Measurements from ENCODE around the gene MGAT5. TPM values are rescaled to one million over a fixed set of nuclear protein-coding genes. Genes with fewer than 3 reads are reported as not detected.

The MGAT5 gene
- total and polyA plus RNA-seq, 4 donors = 6.1 to 49.7 (median 22.1) TPM

GRCh38 chr2:134304394-134305108 lies 50.7 kb downstream of the MGAT5 start:
- no peaks in the 10 kb centered on the region for H3K36me3 ChIP-seq (ENCODE audit: control insufficient read depth in 1 of 2, insufficient read depth in 2 of 2, low read length in 1 of 2)
- no peak overlapping the region for H3K4me3 ChIP-seq (ENCODE audit: low read length in 2 of 2)
- no peaks in the 10 kb centered on the region for H3K27me3 ChIP-seq (ENCODE audit: control insufficient read depth in 1 of 2, insufficient read depth in 2 of 2, low read length in 1 of 2)
- no peaks in the 10 kb centered on the region for H3K9me3 ChIP-seq (ENCODE audit: control insufficient read depth, low read length)
- intact Hi-C loops (cut with DNase I) = no loop called here
- H3K27ac ChIP-seq (ENCODE audit: low read depth in 1 of 2, low read length in 2 of 2) = no peak overlapping the region
- WGBS, 2 donors = 35 to 38% methylated on average over 3 of the region's 3 CpGs
- H3K4me1 ChIP-seq (ENCODE audit: control insufficient read depth in 1 of 2, insufficient read depth in 2 of 2, low read length in 2 of 2) = peaks cover 4 to 7% of the 10 kb centered on the region in 2 donors
- no peak for DNase-seq
- ATAC-seq (ENCODE audit: low FRiP score) = no peak

GRCh38 chr2:134305109-134305491 lies 51.2 kb downstream of the MGAT5 start:
- H3K4me3 ChIP-seq (ENCODE audit: low read length in 2 of 2) = no peak overlapping the region
- WGBS, 2 donors = 89 to 95% methylated on average over 5 of the region's 5 CpGs
- H3K4me1 ChIP-seq (ENCODE audit: control insufficient read depth in 1 of 2, insufficient read depth in 2 of 2, low read length in 2 of 2) = peaks cover 6 to 7% of the 10 kb centered on the region in 2 donors
- H3K36me3 ChIP-seq (ENCODE audit: control insufficient read depth in 1 of 2, insufficient read depth in 2 of 2, low read length in 1 of 2) = no peaks in the 10 kb centered on the region
- H3K27ac ChIP-seq (ENCODE audit: low read depth in 1 of 2, low read length in 2 of 2) = no peak overlapping the region
- H3K9me3 ChIP-seq (ENCODE audit: control insufficient read depth, low read length) = no peaks in the 10 kb centered on the region
- DNase-seq (no peak), ATAC-seq (ENCODE audit: low FRiP score) (no peak)
- intact Hi-C loops (cut with DNase I) = no loop called here
- H3K27me3 ChIP-seq (ENCODE audit: control insufficient read depth in 1 of 2, insufficient read depth in 2 of 2, low read length in 1 of 2) = no peaks in the 10 kb centered on the region

GRCh38 chr2:134306521-134306920 lies 52.6 kb downstream of the MGAT5 start:
- H3K4me3 ChIP-seq (ENCODE audit: low read length in 2 of 2) = no peak overlapping the region
- H3K4me1 ChIP-seq (ENCODE audit: control insufficient read depth in 1 of 2, insufficient read depth in 2 of 2, low read length in 2 of 2) = peaks cover 5 to 7% of the 10 kb centered on the region in 2 donors
- no peak overlapping the region for H3K27ac ChIP-seq (ENCODE audit: low read depth in 1 of 2, low read length in 2 of 2)
- no peaks in the 10 kb centered on the region for H3K9me3 ChIP-seq (ENCODE audit: control insufficient read depth, low read length)
- no peaks in the 10 kb centered on the region for H3K27me3 ChIP-seq (ENCODE audit: control insufficient read depth in 1 of 2, insufficient read depth in 2 of 2, low read length in 1 of 2)
- DNase-seq (no peak), ATAC-seq (ENCODE audit: low FRiP score) (no peak)
- 96 to 99% methylated on average over 2 of the region's 2 CpGs for WGBS, 2 donors
- intact Hi-C loops (cut with DNase I) = no loop called here
- H3K36me3 ChIP-seq (ENCODE audit: control insufficient read depth in 1 of 2, insufficient read depth in 2 of 2, low read length in 1 of 2) = no peaks in the 10 kb centered on the region

GRCh38 chr2:134307334-134307733 lies 53.5 kb downstream of the MGAT5 start:
- Histone ChIP-seq H3K36me3 (ENCODE audit: control insufficient read depth in 1 of 2, insufficient read depth in 2 of 2, low read length in 1 of 2) (no peaks in the 10 kb centered on the region), H3K4me3 (ENCODE audit: low read length in 2 of 2) (no peak overlapping the region), H3K4me1 (ENCODE audit: control insufficient read depth in 1 of 2, insufficient read depth in 2 of 2, low read length in 2 of 2) (peaks cover 0 to 5% of the 10 kb centered on the region in 2 donors), H3K27me3 (ENCODE audit: control insufficient read depth in 1 of 2, insufficient read depth in 2 of 2, low read length in 1 of 2) (no peaks in the 10 kb centered on the region), H3K27ac (ENCODE audit: low read depth in 1 of 2, low read length in 2 of 2) (no peak overlapping the region), H3K9me3 (ENCODE audit: control insufficient read depth, low read length) (no peaks in the 10 kb centered on the region)
- ATAC-seq (ENCODE audit: low FRiP score) (no peak), DNase-seq (no peak)
- intact Hi-C loops (cut with DNase I) = no loop called here
- 59 to 62% methylated on average over 5 of the region's 5 CpGs for WGBS, 2 donors

- no peak for ATAC-seq (ENCODE audit: low FRiP score)
- no peaks in the 10 kb centered on the region for H3K36me3 ChIP-seq (ENCODE audit: control insufficient read depth in 1 of 2, insufficient read depth in 2 of 2, low read length in 1 of 2)
These were observed 54.9 kb downstream of the MGAT5 start for GRCh38 chr2:134308474-134309385.

GRCh38 chr2:134310107-134311079 lies 56.5 kb downstream of the MGAT5 start:
- intact Hi-C loops (cut with DNase I) = no loop called here
- WGBS, 2 donors = 25 to 30% methylated on average over 3 of the region's 3 CpGs
- ATAC-seq (ENCODE audit: low FRiP score) (peak; percentile 71), DNase-seq (peak; percentile 74 to 79)
- no peaks in the 10 kb centered on the region for H3K9me3 ChIP-seq (ENCODE audit: control insufficient read depth, low read length)
- H3K27me3 ChIP-seq (ENCODE audit: control insufficient read depth in 1 of 2, insufficient read depth in 2 of 2, low read length in 1 of 2) = no peaks in the 10 kb centered on the region
- no peaks in the 10 kb centered on the region for H3K36me3 ChIP-seq (ENCODE audit: control insufficient read depth in 1 of 2, insufficient read depth in 2 of 2, low read length in 1 of 2)
- no peak overlapping the region for H3K4me3 ChIP-seq (ENCODE audit: low read length in 2 of 2)
- H3K27ac ChIP-seq (ENCODE audit: low read depth in 1 of 2, low read length in 2 of 2) = no peak overlapping the region
- peaks cover 0 to 5% of the 10 kb centered on the region in 2 donors for H3K4me1 ChIP-seq (ENCODE audit: control insufficient read depth in 1 of 2, insufficient read depth in 2 of 2, low read length in 2 of 2)

More at GRCh38 chr2:134308474-134309385, 54.9 kb downstream of the MGAT5 start:
- Histone ChIP-seq H3K4me3 (ENCODE audit: low read length in 2 of 2) (no peak overlapping the region), H3K9me3 (ENCODE audit: control insufficient read depth, low read length) (no peaks in the 10 kb centered on the region), H3K4me1 (ENCODE audit: control insufficient read depth in 1 of 2, insufficient read depth in 2 of 2, low read length in 2 of 2) (peaks cover 0 to 5% of the 10 kb centered on the region in 2 donors), H3K27me3 (ENCODE audit: control insufficient read depth in 1 of 2, insufficient read depth in 2 of 2, low read length in 1 of 2) (no peaks in the 10 kb centered on the region), H3K27ac (ENCODE audit: low read depth in 1 of 2, low read length in 2 of 2) (no peak overlapping the region)
- DNase-seq = no peak
- intact Hi-C loops (cut with DNase I) = no loop called here
- WGBS, 2 donors = 84 to 92% methylated on average over 3 of the region's 3 CpGs

GRCh38 chr2:134312482-134312881 lies 58.6 kb downstream of the MGAT5 start:
- peaks cover 0 to under 1% of the 10 kb centered on the region in 2 donors for H3K36me3 ChIP-seq (ENCODE audit: control insufficient read depth in 1 of 2, insufficient read depth in 2 of 2, low read length in 1 of 2)
- DNase-seq (peak in 1 of 2 donors; percentile 55), ATAC-seq (ENCODE audit: low FRiP score) (no peak)
- no peak overlapping the region for H3K27ac ChIP-seq (ENCODE audit: low read depth in 1 of 2, low read length in 2 of 2)
- no peak overlapping the region for H3K4me3 ChIP-seq (ENCODE audit: low read length in 2 of 2)
- peaks cover 0 to 3% of the 10 kb centered on the region in 2 donors for H3K4me1 ChIP-seq (ENCODE audit: control insufficient read depth in 1 of 2, insufficient read depth in 2 of 2, low read length in 2 of 2)
- H3K9me3 ChIP-seq (ENCODE audit: control insufficient read depth, low read length) = no peaks in the 10 kb centered on the region
- 75% methylated on average over 8 of the region's 8 CpGs for WGBS, 2 donors
- H3K27me3 ChIP-seq (ENCODE audit: control insufficient read depth in 1 of 2, insufficient read depth in 2 of 2, low read length in 1 of 2) = no peaks in the 10 kb centered on the region
- intact Hi-C loops (cut with DNase I) = no loop called here

GRCh38 chr2:134314202-134314601 lies 60.3 kb downstream of the MGAT5 start:
- no peak overlapping the region for H3K27ac ChIP-seq (ENCODE audit: low read depth in 1 of 2, low read length in 2 of 2)
- peaks cover 0 to 3% of the 10 kb centered on the region in 2 donors for H3K4me1 ChIP-seq (ENCODE audit: control insufficient read depth in 1 of 2, insufficient read depth in 2 of 2, low read length in 2 of 2)
- intact Hi-C loops (cut with DNase I) = no loop called here
- peaks cover 0 to 2% of the 10 kb centered on the region in 2 donors for H3K36me3 ChIP-seq (ENCODE audit: control insufficient read depth in 1 of 2, insufficient read depth in 2 of 2, low read length in 1 of 2)
- DNase-seq (peak in 1 of 2 donors; percentile 53), ATAC-seq (ENCODE audit: low FRiP score) (no peak)
- no peaks in the 10 kb centered on the region for H3K27me3 ChIP-seq (ENCODE audit: control insufficient read depth in 1 of 2, insufficient read depth in 2 of 2, low read length in 1 of 2)
- H3K9me3 ChIP-seq (ENCODE audit: control insufficient read depth, low read length) = no peaks in the 10 kb centered on the region
- WGBS, 2 donors = 63 to 84% methylated on average over 4 of the region's 4 CpGs
- no peak overlapping the region for H3K4me3 ChIP-seq (ENCODE audit: low read length in 2 of 2)
